Bronchial epithelial cell (primary cell): ENCODE measurements around the gene WASHC1. TPM values are rescaled to one million over a fixed set of nuclear protein-coding genes. Genes with fewer than 3 reads are reported as not detected.
"Not testable (repeated sequence)": the region's sequence is repeated elsewhere in the genome, so short reads cannot be mapped to it uniquely, and the experiment has no call there.

Source experiments
- DNase-seq: peaks from one replicate; pipeline ENCODE4 v3.0.0-alpha.2; 2010; ENCODE audit warnings: low read depth
- FAIRE-seq: peaks from 2 replicates; lab custom pipeline; 2011; peaks lifted over from hg19 to GRCh38; lab: Jason Lieb, UNC
- H3K27me3 ChIP-seq: 2 replicates; pipeline ENCODE4 v1.5.1; 2011; ENCODE audit warnings: low read length; ENCODE audit not compliant: control insufficient read depth, insufficient read depth
- H3K36me3 ChIP-seq: 2 replicates; pipeline ENCODE4 v1.5.1; 2011; ENCODE audit warnings: low read length; ENCODE audit not compliant: control insufficient read depth, insufficient read depth
- H3K4me3 ChIP-seq: 2 replicates; pipeline ENCODE4 v1.5.1; 2011; ENCODE audit warnings: mild to moderate bottlenecking, low read depth, low read length, control low read depth
- CTCF ChIP-seq: IDR thresholded peaks from 2 replicates; pipeline ENCODE4 v1.5.1; 2011; ENCODE audit warnings: mild to moderate bottlenecking, moderate library complexity, low read length, control low read depth, inconsistent platforms; ENCODE audit not compliant: insufficient read depth, severe bottlenecking
- total RNA-seq: library from RNA; depleted of rRNA; stranded (reverse); fragments of >200 nt; gene quantifications from 2 replicates; pipeline ENCODE4 v1.2.1, GENCODE V29; 2014

The WASHC1 gene
- total RNA-seq, 1 donor from 2014 or later, result 7.4 TPM

DNA sequence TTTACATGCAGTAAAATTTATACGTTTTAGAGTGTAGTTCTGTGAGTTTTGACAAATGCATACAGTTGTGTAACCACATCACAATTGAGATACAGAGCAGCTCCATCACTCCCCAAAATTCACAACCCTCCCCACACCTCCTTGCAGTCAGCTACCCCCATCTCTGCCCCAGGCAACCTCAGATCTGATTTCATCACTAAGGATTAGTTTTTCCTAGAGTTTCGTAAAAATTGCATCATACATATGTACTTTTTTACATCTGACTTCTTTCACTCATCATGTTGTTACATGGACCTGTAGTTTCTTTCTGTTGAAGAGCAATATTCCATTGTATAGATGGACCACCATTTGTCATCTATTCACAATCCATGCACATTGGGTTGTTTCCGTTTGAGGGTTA lies 14.4 kb upstream of the WASHC1 start:
- not testable (repeated sequence) for H3K4me3 ChIP-seq, FAIRE-seq, H3K27me3 ChIP-seq, H3K36me3 ChIP-seq, DNase-seq

- not testable (repeated sequence) for DNase-seq, H3K27me3 ChIP-seq, FAIRE-seq, H3K4me3 ChIP-seq, H3K36me3 ChIP-seq
These were observed 13.9 kb upstream of the WASHC1 start for GRCh38 chr9:43116-43515.

DNA sequence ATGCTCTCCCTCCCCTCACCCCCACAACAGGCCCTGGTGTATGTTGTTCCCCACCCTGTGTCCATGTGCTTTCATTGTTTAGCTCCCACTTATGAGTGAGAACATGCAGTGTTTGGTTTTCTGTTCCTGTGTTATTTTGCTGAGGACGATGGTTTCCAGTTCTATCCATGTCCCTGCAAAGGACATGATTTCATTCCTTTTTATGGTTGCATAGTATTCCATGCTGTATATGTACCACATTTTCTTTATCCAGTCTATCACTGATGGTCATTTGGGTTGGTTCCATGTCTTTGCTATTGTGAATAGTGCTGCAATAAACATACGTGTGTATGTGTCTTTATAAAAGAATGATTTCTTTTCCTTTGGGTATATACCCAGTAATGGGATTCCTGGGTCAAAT lies 12.6 kb upstream of the WASHC1 start:
- H3K27me3 ChIP-seq, FAIRE-seq, H3K36me3 ChIP-seq, DNase-seq, H3K4me3 ChIP-seq: not testable (repeated sequence)

GRCh38 chr9:41261-41676 lies 12.0 kb upstream of the WASHC1 start:
- not testable (repeated sequence) for H3K27me3 ChIP-seq, FAIRE-seq, DNase-seq, H3K36me3 ChIP-seq, H3K4me3 ChIP-seq

- DNase-seq, FAIRE-seq, H3K36me3 ChIP-seq, H3K4me3 ChIP-seq, H3K27me3 ChIP-seq: not testable (repeated sequence)
These were observed 3.1 kb upstream of the WASHC1 start for GRCh38 chr9:32308-32707.

DNA sequence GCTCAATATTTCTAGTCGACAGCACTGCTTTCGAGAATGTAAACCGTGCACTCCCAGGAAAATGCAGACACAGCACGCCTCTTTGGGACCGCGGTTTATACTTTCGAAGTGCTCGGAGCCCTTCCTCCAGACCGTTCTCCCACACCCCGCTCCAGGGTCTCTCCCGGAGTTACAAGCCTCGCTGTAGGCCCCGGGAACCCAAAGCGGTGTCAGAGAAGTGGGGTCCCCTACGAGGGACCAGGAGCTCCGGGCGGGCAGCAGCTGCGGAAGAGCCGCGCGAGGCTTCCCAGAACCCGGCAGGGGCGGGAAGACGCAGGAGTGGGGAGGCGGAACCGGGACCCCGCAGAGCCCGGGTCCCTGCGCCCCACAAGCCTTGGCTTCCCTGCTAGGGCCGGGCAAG lies 481 bp downstream of the WASHC1 start:
- H3K36me3 ChIP-seq, H3K27me3 ChIP-seq, DNase-seq, FAIRE-seq: not testable (repeated sequence)
- H3K4me3 ChIP-seq, result peak overlapping the region; percentile 36

DNA sequence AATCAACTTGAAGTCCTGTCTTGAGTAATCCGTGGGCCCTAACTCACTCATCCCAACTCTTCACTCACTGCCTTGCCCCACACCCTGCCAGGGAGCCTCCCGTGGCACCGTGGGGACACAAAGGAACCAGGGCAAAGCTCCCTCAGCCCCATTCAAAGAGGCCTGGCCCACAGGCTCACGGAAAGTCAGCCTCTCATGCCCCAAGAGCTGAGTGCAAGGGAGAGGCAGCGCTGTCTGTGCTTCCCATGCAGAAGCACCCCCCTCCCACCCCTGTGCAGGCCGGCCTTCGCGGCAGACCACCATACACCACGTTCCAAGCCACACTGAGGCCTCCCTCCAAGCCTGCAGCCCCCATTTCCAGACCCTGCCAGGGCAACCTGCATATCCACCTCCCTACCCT lies 7.6 kb downstream of the WASHC1 start:
- not testable (repeated sequence) for FAIRE-seq, H3K4me3 ChIP-seq, H3K27me3 ChIP-seq, DNase-seq, H3K36me3 ChIP-seq

DNA sequence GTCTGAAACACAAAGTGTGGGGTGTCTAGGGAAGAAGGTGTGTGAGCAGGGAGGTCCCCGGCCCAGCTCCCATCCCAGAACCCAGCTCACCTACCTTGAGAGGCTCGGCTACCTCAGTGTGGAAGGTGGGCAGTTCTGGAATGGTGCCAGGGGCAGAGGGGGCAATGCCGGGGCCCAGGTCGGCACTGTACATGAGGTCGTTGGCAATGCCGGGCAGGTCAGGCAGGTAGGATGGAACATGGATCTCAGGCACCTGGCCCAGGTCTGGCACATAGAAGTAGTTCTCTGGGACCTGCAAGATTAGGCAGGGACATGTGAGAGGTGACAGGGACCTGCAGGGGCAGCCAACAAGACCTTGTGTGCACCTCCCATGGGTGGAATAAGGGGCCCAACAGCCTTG lies 12.4 kb downstream of the WASHC1 start:
- not testable (repeated sequence) for H3K36me3 ChIP-seq, DNase-seq, H3K27me3 ChIP-seq, H3K4me3 ChIP-seq, FAIRE-seq

- not testable (repeated sequence) for H3K36me3 ChIP-seq, H3K27me3 ChIP-seq, FAIRE-seq, H3K4me3 ChIP-seq, DNase-seq
These were observed 15.0 kb downstream of the WASHC1 start for GRCh38 chr9:14129-14809.

- TF ChIP-seq CTCF, result peak; percentile 13
- not testable (repeated sequence) for H3K36me3 ChIP-seq, H3K27me3 ChIP-seq, DNase-seq, H3K4me3 ChIP-seq, FAIRE-seq
These were observed 18.1 kb downstream of the WASHC1 start for GRCh38 chr9:11206-11605.

GRCh38 chr9:10653-11053 lies 18.6 kb downstream of the WASHC1 start:
- DNase-seq, H3K27me3 ChIP-seq, H3K36me3 ChIP-seq, H3K4me3 ChIP-seq, FAIRE-seq: not testable (repeated sequence)

DNA sequence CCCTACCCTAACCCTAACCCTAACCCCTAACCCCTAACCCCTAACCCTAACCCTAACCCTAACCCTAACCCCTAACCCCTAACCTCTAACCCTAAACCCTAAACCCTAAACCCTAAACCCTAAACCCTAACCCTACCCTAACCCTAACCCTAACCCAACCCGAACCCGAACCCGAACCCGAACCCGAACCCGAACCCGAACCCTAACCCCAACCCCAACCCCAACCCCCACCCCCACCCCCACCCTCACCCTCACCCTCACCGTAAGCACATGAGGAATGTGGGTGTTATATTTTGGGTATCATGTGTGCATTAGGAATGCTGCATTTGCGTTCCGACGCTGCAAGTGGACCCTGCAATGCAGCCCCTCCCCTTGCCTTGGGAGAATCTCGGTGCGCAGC lies 19.0 kb downstream of the WASHC1 start:
- not testable (repeated sequence) for DNase-seq, FAIRE-seq, H3K36me3 ChIP-seq, H3K4me3 ChIP-seq, H3K27me3 ChIP-seq
